Uterus (tissue), 2 donors: ENCODE results near the gene RIPOR3.

Experiments
- CTCF ChIP-seq, 4 experiments: fragments of 200-600 bp in 2 of 4; fragments of 450-650 bp in 2 of 4; sonication (generic) in 2 of 4; IDR thresholded peaks; one replicate each; pipeline ENCODE4 v1.5.1; 2016 to 2019; ENCODE audit warnings: antibody characterized with exemption in 4 of 4, mild to moderate bottlenecking in 2 of 4, moderate library complexity in 1 of 4
- POLR2A ChIP-seq, 2 donors: fragments of 450-650 bp; IDR thresholded peaks; one replicate each; pipeline ENCODE4 v1.6.1; 2016; ENCODE audit warnings: antibody characterized with exemption in 2 of 2, mild to moderate bottlenecking in 1 of 2, moderate library complexity in 1 of 2

- no peak for TF ChIP-seq CTCF (IDR thresholded peaks at IDR 0.05)
- no peak for TF ChIP-seq POLR2A (IDR thresholded peaks at IDR 0.05)
Observed at GRCh38 chr20:50577175-50578018, 113.9 kb downstream of the RIPOR3 start.
